ENCODE data around the gene JAZF1.
"Not testable (repeated sequence)": the region's sequence is repeated elsewhere in the genome, so short reads cannot be mapped to it uniquely, and the experiment has no call there.

The JAZF1 gene

DNA sequence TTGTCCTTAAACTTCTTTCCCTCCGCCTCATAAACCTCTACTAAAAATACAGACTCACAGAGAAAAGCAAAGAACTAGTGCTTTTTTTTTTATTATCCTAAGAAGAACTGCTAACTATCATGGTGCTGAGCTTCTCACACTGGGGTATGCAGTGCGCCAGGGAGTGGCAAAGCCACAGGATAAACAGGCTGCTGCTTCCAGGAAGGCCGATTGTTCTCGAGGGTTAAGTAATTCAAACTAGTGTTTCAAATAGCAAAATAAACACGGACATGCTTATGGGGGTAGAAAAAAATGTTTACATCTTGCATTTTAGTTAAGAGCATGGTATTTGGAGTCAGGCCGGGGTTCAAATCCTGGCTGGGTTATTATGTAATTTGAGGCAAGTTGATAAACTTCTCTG, 283.6 kb downstream of the JAZF1 start:
- DNase-seq, result no peak

DNA sequence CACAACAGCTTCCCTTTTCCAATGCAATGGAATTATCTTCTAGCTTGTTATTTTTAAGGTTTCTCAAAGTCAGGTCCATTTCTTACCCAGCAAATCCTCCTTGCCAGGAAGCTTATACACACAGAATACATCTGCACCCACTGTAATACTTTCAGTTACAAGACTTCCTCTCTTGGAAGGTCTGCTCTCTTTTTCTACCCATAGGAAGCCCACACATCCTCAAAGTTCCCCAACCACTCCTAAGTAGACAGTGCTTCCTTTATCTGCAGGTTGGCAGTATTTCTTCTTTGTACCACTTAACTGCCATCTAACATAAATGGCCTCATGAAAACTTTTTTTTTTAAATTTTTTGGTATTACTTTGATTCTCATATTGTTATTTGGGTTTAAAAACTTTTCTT, 285.0 kb downstream of the JAZF1 start:
- no peak for DNase-seq

DNA sequence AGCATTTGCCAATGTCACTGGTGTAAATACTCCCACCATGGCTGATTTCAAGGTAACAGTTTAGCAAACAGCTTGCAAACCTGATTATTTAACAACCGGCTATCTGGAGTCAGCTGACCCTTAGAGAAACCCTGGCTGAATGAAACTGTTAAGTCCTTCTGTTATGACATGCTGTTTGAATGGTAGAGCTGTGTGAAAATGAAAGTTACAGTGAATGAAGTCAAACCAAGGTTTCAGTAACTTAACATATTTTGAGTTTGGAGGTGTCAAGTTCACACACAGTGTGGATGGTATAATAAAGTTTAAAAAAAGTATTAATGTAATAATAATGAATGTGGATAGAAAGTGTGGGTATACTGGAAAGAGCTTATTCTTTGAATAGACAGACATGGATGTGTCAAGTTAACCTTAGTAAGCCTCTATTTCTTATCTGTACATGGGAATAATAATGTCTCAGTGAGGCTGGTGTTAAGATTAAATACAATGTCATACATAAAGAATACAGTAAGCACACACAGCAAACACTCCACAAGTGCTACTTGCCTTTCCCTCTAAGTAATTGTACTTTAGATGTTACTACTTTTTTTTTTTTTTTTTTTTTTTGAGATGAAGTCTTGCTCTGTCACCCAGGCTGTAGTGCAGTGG, 290.3 kb downstream of the JAZF1 start:
- DNase-seq, result no peak

DNA sequence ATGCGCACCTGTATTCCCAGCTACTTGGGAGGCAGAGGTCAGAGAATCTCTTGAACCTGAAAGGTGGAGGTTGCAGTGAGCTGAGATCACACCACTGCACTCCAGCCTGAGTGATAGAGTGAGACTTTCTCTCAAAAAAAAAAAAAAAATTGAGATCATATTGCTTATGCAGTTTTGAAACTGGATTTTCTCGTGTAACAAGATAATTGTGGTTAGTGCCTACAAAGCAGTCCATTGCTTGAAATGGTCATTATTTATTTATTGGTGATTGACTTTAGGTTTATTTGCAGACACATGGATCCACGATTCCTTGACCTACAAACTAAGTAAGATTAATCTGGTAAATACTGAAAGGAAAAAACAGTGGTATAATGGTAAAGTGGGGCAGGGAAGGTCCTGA, 290.8 kb downstream of the JAZF1 start:
- no peak for DNase-seq

DNA sequence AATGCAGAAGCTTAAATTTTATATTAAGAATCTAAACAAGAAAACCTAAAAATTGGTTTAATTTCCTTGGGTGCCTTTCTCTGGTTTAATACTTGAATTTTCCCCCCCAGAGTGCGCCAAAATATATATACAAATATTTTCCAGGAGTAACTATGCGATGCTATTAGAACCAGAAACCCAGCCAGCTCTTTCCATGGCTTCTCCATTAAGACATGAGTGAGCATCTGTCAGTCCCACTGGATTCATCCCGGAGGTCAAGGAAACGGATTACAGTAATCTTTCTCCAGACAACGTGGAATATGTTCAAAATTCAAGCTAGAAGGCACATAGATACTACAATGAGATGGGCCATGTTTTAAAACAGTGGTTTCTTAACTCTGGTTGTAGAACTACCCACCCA, 291.9 kb downstream of the JAZF1 start:
- no peak for DNase-seq

DNA sequence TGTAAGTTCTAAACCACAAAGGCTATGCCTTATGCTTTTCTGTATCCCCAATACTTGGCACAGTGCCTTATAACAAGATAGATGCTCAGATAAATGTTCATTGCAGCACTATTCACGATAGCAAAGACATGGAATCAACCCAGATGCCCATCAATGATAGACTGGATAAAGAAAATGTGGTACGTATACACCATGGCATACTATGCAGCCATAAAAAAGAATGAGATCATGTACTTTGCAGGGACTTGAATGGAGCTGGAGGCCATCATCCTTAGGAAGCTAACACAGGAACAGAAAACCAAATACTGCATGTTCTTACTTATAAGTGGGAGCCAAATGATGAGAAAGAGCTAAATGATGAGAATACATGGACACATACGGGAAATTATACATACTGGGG, 293.9 kb downstream of the JAZF1 start:
- not testable (repeated sequence) for DNase-seq

DNA sequence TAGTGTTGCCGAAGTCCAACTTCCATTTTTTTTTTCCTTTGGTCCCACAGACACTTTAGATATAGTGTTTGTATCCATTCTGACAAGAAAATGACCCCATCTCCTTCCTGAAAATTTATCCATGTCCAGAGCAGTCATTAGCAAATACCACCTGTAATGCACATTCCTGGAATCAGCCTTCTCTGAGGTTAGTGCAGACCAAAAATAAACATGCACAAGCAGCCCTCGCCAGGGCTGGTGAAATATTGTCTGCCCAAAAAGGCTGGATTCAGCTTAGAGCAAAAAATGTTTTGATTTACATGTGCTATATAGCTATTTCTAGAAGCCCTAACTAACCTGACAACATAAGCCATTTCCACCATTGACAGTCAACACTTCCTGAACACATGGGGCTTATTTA, 294.9 kb downstream of the JAZF1 start:
- DNase-seq, result no peak

DNA sequence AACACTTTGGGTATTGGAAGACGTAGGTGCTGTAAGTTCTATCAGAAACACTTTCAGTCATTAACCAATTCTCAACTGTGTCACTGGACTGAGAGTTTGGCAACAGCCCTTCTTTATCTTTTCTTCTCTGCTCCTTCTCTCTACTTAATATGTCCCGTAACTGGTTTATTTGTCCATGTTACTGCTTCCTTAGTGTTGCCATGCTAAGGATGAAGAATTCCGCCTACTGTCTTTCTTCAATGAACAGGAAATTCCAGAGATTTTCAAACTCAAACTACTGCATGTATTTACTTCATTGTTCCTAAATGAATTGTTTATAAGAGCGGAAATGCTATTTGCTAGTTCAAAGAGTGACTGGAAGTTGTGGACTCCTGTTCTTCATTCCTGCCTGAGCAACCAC, 296.9 kb downstream of the JAZF1 start:
- DNase-seq, result no peak

DNA sequence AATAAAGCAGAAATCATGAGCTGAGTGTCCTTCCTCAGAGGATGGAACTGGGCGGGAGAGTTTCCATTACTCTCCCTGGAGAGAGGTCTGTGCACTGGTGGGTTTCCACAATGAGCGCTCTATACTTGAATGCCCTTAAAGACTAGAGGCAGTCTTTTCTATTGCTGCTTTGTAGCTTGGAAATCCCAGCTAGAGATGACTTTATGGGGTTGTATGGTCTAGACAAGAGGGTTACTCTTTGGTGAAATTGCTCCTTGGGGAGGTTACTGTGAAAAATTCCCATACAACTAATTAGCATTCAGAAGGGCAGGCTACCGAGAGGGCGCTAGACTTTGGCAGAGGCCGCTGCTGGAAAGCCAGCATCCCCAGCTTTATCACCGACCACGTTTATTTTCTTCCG, 303.8 kb downstream of the JAZF1 start:
- DNase-seq, result no peak

DNA sequence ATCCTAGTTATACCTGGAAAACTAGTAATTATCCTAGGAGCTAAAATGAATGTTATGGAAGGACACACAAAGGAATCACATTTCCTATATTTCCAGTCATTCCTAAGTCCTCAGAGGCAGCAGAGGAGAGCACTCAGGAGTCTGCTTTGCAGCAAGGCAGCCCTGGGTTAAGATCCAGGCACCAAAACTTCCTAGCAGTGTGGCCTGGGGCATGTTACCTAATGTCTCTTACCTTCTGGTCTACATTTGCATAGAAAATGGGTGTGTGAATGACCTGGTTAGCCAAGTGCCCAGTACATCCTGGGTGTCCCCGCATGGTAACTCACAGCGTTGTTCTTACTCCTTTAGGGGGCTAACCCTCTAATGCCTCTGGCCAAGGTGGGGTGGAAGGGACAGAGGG, 304.8 kb downstream of the JAZF1 start:
- no peak for DNase-seq

DNA sequence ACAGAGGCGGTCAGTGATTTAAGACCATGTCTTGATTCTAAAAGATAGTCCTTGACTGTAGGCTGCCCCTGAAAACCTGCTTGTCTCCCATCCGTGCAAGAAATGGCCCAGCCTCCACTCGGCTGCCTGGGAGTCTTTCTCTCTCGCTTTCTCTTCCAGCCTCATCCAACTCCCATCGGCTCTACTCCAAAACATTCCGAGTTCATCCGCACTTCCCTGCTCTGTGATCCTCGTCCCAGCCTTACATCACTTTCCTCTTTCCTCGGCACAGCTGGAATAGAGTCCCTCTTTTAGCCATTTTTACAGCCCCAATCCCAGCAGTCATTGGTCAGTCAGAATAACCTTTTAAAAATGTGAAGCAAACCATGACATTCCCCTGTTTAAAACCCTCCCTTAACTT, 305.5 kb downstream of the JAZF1 start:
- no peak for DNase-seq

DNA sequence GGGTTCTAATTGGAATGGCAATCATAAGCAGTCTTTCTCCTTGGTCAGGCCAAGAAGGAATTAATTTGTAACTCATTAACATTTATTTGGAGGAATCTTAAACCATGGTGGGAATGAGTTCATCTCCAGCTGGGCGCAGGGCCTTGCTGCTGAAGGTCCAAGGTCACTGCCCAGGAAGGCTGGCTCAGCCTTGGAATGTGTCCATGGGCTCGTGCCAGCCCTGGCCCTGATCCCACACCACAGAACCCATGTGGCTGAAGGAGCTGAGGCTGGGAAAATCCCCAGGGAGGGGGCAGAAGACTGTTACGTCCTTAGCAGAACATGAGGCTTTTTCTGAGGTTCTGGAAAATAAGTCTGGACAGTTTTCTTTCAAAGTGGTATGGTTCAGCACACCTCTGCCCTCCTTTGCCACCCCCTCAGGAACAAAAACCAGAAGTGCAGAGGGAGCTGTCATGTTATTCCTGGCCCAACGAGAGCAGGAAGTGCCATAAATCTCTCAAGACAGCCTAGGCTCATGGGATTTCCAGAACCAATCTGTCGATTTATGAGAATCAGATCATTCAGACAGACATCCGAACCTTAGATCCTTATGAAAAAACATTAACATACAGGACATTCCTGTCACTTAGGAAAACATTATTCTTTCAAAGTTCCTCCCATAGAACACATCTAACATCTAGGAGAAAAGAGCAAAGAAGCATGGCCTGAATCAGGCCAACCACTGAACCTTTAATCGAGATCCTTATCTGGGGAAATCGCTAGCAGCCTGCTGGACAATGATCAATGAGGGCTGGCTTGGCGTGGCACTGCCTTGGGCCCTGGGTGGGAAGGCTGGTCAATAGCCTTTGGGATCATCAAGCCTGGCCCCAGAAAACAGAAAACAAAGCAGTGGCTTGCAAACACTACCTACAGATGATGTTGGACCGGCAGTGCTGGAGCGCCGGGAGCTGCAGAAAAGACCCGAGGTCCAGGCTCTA, 306.3 kb downstream of the JAZF1 start:
- no peak for DNase-seq

DNA sequence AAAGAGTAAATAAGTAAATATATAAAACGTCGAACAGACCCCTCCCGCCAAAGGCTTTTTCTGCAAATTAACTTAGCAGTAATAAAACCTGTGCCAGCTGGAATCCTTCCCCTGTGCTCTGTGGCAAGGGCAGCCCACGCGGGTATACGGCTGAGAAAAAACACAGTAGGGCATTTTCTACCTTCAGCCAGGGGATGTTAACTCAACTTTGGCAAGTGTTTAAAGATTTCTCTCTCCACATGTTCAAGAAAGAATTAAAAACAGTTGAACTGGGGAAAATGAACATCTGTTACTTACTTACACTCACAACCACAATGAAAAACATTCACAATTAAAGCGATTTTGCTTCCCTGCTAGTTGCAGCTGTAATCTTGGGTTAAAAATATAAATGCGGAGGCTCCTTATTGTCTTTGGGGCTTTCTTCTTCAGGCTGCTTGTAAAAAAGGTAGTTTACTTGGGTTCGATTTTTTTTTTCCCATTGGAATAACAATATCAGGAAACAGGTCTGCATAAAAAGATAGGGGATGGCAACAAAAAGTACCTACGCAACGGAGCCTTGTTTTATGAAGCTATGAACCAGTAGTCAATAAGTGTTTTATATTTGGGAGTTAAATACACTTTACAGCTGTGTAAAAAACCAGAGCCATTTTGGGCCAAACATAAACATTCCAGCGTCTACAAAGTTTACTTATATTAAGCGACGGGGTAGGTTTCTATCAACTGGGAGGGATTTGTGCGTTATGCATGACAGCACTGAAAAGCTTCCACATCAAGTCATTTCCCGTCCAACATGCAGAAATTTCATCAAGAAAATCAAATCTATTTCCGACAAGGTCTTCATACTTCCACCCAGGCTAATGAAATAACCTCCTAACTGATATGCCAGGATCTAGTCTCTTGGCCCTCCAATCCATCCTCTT, 308.0 kb downstream of the JAZF1 start:
- no peak for DNase-seq

DNA sequence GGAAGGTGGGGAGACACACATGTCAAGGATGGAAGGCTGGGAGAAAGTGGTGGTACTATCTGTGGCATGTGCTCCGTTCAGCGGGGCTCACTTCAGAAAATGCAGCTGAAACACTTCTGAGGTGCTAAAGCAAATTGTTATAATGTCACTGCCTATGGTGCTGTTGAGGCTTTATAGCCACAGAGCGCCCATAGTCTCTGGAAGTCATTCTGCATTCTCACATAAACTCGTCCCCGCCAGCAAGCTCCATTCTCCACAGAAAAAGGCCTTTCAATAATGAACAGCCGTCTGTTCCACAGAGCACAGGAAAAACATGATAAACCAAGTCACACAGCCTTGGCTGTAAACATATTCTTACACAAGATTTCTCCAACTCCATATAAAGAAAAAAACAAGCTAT, 308.7 kb downstream of the JAZF1 start:
- DNase-seq, result no peak

DNA sequence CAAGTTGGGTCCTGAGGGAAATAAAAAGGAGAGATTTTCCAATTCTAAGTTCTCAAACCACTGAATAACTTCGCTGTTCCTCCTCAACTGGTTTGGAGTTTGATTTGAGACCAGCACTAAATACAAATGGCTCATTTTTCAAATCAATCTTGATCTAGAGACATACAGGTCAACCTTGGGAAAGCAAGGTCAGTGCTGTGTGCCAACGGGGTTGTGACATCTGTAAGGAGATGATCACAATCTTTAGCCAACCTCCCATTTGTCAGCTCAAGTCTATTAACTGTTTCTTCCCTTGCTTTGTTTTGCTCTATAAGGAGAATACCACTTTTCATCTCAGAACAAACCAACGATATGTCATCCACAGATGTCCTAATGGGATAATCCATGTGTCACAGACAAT, 309.5 kb downstream of the JAZF1 start:
- DNase-seq, result no peak

DNA sequence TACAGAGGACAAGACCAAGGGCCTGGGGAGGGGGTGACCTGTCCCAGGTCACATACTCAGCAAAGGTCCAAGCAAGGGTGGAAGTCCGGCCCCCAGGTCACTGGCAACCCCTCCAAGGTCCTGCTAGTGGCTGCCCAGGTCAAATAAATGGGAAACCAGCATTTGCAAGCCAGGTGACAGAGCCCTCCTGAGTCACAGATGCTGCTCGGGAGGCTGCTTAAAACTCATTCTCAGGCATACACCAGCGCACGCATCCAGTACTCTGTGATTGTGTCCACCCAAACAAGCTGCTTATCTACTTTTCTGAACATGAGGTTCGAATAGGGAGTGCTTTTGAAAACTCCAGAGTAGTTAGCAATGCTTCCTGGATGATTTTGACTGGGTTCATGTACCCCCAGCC, 310.0 kb downstream of the JAZF1 start:
- no peak for DNase-seq

DNA sequence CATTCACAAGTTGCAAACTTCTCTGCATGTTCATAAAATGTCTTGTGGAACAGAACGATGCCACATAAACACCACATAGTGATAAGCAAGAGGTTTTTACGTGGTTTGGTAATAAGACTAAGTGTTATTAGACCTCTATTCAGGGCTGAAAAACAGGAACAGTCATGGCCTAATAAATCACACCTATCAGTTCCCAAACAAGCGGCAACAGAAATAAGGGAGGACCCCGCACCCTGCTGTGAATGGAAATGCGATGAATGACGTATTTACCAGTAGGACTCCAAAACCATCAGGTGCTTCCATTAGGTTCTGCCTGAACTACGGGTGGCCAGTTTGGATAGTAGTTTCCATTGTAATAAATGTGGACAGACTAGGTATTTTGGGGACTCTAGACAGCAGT, 311.5 kb downstream of the JAZF1 start:
- DNase-seq, result no peak

DNA sequence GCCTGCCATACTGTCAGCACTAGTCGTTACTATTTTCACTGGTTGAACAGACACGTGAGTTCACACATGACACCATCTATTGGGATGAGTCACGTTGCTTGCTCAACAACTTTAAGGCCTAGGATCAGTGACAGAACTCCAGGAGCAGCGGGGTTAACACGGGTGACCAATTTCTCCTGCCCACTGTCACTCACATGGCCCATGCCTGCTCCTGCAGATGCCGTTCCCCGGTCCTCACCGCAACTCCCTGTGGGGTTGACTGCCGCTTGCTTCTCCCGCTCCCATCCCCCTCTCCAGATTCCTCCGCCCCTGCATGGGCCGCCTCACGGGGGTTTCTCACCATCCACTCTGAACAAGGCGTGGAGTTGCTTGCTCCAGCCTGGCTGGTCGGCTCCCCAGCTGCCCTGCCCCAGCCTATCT, 312.5 kb downstream of the JAZF1 start:
- no peak for DNase-seq

DNA sequence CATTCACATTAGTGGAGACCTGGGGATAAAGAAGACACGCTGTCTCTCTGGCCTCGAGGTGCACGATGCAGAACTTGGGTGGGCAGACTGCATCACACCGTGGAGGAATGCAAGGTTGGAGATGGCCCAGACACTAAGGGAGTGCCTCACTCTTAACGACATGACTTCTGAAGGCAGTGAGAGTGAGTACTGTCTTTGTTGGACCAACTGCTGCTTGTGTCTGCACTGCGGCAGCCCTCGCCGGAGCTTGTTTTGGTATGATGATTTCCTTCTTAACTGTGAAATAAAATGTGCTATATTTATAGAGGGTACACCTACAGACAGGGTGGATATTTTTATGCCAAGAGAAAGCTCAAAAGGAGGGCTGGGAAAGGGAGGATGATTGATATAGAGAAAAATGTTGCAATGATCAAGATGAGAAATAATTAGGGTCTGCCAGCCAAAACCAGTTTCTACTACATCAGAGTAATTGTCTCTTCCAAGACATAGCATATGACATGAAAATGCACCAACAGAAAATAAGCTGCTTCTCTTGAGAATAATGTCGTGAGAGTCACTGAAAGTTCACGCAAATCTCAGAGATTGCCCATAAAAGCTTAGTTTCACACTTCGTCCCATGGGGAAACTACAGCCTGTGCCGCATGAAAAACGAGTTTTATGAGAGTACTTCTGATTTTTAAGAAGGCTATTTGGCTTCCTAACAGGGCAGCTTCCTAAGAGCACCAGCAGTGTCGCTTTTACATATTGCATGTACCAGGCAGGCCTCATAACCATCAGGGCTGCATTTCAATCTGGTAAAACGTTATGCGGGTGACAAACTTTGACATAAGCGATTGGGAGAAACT, 313.5 kb downstream of the JAZF1 start:
- no peak for DNase-seq

DNA sequence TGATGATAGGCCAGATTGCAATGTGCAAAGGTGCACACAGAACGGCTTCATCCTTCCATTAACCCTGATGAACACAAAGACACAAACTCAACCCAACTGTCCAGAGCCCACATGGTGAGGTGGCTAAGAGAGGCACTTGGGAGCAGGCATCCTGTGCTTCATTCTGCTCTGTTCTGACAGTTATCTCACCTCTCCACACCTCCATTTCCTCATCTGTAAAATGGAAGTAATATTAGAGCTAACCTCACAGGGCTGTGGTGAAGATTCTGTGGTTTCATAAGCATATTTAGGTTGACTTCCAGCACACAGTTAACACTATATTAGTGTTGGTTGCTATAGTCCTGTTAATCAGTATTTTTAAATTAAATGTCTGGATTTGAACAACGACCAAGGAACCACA, 314.3 kb downstream of the JAZF1 start:
- no peak for DNase-seq

DNA sequence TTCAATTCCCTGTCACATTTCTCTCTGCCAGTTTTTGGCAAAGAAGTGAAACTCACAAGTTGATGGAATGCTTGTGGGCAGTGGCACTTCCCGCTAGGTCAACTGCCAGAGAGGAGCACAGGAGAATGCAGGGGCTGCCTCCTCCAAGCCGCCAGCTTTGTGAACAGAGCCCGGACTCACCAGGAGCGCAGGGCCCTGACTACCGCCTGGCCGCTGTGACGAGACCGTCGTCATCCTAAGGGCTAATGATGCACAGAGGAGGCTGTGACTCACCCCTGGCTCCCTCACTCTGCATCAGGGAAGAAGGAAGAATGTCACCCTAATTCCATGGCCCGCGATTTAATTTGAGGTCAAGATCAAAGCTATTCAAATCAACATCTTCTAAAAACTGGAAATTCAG, 316.7 kb downstream of the JAZF1 start:
- no peak for DNase-seq

DNA sequence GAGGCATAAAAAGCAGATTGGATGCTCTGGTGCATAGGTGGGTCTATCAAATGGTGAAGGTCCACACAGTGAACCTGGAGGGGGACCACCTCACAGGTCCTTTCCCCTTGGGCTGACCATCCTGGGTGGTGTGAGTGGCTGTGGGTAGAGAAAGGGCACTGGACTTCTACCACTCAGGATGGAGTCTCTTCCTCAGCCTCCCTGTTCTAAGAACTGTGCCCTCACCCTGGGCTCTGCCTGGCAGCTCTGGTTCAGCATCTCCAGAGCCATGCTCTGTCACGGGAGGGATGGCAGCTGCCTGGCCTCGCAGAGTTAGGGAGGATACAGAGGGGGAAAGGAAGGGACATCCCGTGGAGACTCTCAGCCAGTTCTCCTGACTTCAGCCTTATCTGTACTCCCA, 318.8 kb downstream of the JAZF1 start:
- DNase-seq, result no peak

All from activated CD4-positive, alpha-beta T cell treated with anti-CD3 and anti-CD28 coated beads for 48 hours (primary cell).